Stimulated activated CD4-positive, alpha-beta T cell treated with anti-CD3 and anti-CD28 coated beads, TNF-alpha, amount 100 ng/mL, for 4 hours (primary cell): ENCODE data around the gene MAST1.
"Not testable (repeated sequence)": the region's sequence is repeated elsewhere in the genome, so short reads cannot be mapped to it uniquely, and the experiment has no call there.

ENCODE experiments used
- DNase-seq, 3 experiments: peaks; one replicate each; pipeline ENCODE4 v3.0.0-alpha.2; 2020; ENCODE audit warnings: low read depth in 3 of 3

The MAST1 gene

GRCh38 chr19:12838182-12838885 lies at the start of gene MAST1:
Gene MAST1, plus strand, starts transcription at chr19:12838515. Its CDS starts 58 bp downstream, at chr19:12838573.
- DNase-seq, result no peak

- DNase-seq, result no peak
These were observed 49.6 kb upstream of the MAST1 start for GRCh38 chr19:12788682-12789097.

DNA sequence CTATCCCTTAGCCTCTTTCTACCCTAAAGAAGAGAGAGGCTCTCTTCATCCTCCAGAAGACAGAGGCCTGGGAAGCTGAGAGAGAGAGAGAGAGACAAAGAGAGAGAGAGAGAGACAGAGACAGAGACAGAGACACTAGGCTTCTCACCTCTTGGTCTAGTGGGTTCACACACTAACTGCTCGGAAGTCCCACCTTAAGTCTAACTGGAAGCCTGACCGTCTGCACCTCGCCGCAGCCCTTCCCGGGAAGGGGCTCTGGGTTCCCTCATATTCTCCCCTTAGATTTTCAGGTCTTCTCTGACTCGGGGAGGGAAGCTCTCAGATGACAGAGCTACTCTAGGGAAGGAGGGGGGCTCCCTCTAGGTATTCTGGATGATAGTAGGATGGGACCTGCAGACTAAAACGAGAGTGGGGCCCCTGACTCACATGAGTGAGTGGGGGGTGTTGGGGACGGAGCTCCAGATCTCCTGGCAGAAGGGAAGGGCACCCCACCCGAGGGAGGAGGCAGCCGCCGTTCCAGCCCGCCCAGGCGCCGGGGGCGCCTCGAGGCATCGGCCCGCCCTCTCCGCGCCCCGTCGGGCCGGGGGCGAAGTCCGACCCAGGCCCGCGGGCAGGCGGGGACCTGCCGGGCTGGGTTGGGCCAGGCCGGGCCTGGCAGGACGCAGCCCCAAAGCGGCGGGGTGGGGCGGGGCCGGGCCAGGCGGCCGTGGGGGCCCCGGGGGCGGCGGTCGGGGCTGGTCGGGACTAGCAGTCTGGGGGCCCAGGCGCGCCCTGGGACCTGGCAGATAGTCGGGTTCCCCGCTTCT lies 49.0 kb upstream of the MAST1 start:
- no peak for DNase-seq

GRCh38 chr19:12789904-12790619 lies 48.3 kb upstream of the MAST1 start:
- peak; percentile 69 to 79 (median 76) for DNase-seq

GRCh38 chr19:12790628-12791344 lies 47.5 kb upstream of the MAST1 start:
- DNase-seq, result no peak

GRCh38 chr19:12791345-12792050 lies 46.8 kb upstream of the MAST1 start, which contains the start of gene JUNB:
Gene JUNB, plus strand, starts transcription at chr19:12791486. Its CDS starts 286 bp downstream, at chr19:12791772.
- peak; percentile 91 to 97 (median 95) for DNase-seq

DNA sequence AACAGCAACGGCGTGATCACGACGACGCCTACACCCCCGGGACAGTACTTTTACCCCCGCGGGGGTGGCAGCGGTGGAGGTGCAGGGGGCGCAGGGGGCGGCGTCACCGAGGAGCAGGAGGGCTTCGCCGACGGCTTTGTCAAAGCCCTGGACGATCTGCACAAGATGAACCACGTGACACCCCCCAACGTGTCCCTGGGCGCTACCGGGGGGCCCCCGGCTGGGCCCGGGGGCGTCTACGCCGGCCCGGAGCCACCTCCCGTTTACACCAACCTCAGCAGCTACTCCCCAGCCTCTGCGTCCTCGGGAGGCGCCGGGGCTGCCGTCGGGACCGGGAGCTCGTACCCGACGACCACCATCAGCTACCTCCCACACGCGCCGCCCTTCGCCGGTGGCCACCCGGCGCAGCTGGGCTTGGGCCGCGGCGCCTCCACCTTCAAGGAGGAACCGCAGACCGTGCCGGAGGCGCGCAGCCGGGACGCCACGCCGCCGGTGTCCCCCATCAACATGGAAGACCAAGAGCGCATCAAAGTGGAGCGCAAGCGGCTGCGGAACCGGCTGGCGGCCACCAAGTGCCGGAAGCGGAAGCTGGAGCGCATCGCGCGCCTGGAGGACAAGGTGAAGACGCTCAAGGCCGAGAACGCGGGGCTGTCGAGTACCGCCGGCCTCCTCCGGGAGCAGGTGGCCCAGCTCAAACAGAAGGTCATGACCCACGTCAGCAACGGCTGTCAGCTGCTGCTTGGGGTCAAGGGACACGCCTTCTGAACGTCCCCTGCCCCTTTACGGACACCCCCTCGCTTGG lies 46.1 kb upstream of the MAST1 start:
- peak in 2 of 3 experiments; percentile 66 to 73 for DNase-seq

DNA sequence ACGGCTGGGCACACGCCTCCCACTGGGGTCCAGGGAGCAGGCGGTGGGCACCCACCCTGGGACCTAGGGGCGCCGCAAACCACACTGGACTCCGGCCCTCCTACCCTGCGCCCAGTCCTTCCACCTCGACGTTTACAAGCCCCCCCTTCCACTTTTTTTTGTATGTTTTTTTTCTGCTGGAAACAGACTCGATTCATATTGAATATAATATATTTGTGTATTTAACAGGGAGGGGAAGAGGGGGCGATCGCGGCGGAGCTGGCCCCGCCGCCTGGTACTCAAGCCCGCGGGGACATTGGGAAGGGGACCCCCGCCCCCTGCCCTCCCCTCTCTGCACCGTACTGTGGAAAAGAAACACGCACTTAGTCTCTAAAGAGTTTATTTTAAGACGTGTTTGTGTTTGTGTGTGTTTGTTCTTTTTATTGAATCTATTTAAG lies 45.4 kb upstream of the MAST1 start:
- DNase-seq, result no peak

DNA sequence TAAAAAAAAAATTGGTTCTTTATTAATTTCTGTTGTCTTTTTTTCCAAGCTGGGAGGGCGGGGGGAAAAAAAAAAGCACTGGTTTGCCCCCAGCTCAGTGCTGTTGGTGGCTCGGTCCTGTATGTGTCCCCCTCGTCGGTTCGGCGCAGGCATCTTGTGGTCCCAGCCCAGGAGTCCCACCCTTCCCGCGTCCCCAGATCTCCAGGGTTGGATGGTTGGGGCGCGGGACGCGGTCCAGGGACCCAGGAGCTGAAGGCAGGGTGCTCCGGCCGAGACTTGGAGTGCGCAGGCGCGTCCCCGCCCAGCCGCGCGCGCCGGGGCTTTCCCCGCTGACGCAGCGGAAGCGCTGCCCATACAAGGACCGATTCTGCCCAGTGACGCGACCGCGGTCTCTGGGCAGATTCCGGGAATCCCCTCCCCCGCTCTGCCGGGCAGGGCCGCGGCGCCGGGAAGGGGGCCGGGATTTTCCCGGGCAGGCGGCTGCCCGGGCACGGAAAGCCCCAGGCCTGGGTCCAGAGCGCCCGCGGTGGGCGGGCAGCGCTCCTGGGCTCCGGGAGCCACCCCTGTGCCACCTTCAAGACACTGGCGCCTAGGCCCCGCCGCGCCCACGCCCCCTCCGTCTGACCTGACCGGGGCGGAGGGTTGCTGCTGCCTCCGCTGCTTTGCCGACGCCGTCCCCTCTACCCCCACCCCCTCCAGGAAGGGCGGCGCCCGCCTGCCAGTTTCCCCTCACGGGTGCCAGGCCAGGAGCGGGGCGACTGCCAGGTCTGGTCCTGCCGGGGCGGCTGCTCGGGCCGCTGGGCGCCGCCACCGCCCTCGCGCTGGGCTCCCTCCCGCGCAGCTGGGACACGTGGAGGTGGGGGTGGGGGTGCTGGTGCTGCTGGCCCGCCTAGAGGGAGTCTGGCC lies 44.8 kb upstream of the MAST1 start:
- peak; percentile 89 to 94 (median 91) for DNase-seq

DNA sequence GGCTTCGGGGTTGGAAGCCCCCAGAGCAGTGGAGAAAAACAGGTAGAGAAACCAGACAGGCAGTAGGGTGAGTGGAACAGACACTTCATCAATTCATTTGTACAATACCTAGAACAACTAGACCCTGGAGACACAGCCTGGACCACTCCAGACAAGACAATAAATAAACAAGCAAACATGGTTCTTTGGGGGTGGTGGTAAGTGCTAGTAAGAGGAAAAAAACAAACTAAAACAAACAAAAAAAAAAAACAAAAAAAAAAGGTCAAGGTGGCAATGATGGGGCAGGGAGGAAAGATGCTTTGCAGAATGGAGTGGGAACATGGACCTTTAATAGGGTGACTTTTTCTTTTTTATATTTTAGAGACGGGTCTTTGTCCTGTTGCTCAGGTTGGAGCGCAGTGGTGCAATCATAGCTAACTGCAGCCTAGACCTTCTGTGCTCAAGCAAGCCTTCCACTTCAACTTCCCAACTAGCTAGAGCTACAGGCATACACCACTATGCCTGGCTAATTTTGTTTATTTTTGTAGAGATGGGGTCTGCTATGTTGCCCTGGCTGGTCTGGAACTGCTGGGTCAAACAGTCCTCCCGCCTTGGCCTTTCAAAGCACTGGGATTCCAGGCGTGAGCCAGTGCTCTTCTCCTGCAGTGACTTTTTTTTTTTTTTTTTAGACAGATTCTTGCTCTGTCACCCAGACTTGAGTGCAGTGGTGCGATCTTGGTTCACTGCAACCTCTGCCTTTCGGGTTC lies 43.9 kb upstream of the MAST1 start:
- no peak for DNase-seq

GRCh38 chr19:12794971-12795381 lies 43.3 kb upstream of the MAST1 start:
- DNase-seq, result no peak

- peak in 2 of 3 experiments; percentile 60 to 63 for DNase-seq
These were observed 41.9 kb upstream of the MAST1 start for GRCh38 chr19:12796146-12797071.

GRCh38 chr19:12797141-12797587 lies 41.2 kb upstream of the MAST1 start:
- no peak for DNase-seq

GRCh38 chr19:12797607-12798006 lies 40.7 kb upstream of the MAST1 start:
- DNase-seq, result not testable (repeated sequence)

GRCh38 chr19:12799742-12800465 lies 38.4 kb upstream of the MAST1 start:
- DNase-seq, result no peak

DNA sequence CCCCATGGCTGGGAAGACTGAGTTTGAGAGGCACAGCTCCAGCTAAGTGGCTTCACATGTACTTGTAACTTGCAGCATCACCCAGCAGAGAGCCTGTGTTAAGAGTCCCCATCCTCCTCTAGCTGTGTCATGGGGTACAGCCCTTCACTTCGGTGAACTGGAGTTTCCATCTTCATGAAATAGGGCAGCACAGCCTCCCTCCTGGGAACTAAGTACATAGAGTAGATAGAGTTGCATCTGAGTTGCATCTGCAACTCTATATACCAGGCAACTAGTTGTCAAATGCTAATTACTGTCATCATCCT lies 37.9 kb upstream of the MAST1 start:
- no peak for DNase-seq
